HG03196 (cell line): ENCODE measurements around the gene TRIO.

ENCODE experiments used
- ATAC-seq: cut with Tn5 transposase; IDR thresholded peaks from one replicate; pipeline ENCODE4 v1.9.1; 2021; ENCODE audit not compliant: unreplicated experiment

Gene TRIO

DNA sequence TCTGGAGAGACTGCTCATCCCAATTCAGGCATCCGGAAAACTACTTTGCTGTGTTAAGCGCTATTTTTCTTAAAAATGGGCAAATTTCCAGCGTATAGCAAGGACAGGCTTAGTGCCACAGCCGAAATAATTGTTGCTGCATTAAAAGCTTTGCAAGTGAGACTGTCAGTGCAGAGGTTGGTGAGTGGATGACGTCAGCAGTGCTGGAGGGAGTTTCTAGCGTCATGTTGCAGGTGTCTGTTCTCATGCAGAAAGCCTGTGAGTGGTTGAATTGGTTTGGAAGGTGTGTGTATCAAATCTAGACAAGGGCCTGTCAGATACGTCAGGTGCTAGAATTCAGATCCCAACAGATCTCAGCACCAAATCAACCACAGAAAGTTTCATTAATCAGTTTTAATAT, 204.4 kb downstream of the TRIO start:
- ATAC-seq = no peak

- no peak for ATAC-seq
Observed at GRCh38 chr5:14348142-14348541, 205.0 kb downstream of the TRIO start.

DNA sequence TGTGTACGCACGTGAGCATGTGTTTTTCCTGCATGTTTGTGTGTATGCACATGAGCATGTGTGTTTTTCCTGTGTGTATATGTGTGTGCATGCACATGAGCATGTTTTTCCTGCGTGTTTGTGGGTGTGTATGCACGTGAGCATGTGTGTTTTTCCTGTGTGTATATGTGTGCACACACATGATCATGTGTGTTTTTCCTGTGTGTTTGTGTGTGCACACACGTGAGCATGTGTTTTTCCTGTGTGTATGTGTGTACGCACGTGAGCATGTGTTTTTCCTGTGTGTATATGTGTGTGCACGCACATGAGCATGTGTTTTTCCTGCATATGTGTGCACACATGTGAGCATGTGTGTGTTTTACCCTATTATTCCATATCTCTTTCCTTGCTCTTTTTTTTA, 205.9 kb downstream of the TRIO start:
- no peak for ATAC-seq

- ATAC-seq = no peak
Observed at GRCh38 chr5:14351086-14351661, 208.0 kb downstream of the TRIO start.

DNA sequence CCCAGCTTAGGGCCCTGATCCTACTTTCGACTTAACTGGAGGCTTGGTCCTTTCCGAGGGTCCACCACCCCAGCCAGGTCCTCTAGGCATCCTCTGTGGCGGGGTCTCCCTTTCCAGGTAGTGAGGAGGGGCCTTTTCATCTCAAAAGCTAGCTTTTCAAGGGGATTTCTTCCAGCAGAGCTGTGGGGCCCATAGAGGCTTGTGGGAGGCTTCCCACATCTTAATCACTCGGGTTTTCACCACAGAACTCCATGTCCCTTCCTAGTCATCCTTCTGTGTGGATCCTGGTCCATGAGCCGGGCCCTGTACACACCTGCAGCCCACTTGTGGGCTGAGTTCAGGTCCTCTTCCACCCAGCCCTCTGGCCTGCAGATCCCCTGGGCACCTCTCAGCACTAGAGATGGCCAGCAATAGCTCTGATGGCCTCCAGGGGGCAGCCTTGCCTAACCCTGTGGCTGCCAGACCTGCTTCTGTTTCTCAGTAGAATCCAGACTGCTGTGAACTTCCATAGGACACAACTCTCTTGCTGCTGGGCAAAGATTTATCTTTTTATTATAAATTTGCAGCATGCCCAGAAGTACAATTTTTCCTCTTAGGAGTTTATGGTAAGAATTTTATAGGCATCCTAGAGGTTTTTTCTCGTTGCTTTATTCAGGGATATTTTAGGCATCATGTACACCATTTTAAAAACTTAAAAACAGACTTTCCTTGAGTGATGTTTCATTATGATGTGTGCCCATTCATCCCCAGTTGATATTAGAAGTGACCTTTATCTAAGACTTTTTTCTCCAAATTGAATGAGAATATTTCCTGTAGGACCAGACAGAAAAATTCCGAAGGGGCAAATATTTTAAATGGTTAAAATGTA, 208.9 kb downstream of the TRIO start:
- peak; percentile 89 for ATAC-seq

DNA sequence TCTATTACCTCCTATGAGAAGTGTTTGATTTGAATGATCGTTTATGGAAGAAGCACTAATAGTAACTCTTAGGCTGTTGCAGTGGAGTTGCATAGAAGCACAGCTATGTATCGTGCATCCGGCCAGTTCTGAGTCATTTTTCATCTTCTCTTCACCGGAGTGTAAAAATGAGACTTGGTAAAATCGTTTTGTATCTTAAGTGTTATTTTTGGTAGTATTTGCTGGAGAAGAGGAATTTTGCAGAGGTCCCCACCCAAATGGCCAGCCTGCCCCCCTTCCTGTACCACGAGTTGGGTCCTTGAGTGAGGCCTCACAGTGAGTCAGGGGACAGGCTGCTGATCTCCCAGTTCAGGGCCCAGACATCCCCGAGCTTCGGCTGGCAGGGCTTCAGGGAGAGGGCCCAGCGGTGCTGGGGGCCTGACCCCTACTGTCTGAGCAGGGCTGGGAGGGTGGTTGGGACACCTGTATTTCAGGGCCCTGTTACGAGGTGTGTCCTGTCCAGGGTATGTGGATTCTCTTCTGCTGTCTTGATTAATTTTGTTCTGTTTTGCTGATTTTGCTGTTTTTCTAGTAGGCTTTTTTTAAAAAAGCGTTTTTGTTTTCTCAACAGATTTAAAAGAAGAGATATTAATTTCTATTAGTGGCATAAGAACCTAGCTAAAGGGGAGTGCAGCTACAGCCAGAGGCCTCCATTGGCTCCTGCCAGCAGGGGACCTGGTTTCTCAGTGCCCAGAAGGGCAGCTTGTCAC, 210.8 kb downstream of the TRIO start:
- no peak for ATAC-seq

GRCh38 chr5:14355391-14355790, 212.2 kb downstream of the TRIO start:
- no peak for ATAC-seq

- no peak for ATAC-seq
Observed at GRCh38 chr5:14356305-14356704, 213.2 kb downstream of the TRIO start.

GRCh38 chr5:14357441-14357840, 214.3 kb downstream of the TRIO start:
- no peak for ATAC-seq

DNA sequence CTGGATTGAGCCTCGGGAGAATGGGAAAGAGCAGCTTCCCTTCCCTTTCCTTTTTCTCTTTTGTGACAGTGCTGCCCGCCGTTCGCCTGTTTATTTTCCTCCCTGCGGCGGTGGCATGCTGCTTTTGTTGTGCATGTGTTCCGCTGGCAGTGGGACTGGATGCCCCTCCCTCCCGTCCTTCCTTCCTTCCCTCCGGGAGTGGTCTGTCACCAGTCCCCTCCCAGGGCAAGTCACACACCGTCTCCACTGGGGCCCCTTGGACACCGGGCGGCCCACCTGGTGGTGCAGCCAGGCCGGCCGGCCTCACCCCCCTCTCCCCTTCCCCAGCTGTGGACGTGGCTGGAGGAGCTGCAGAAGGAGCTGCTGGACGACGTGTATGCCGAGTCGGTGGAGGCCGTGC, 214.7 kb downstream of the TRIO start:
- ATAC-seq = no peak

DNA sequence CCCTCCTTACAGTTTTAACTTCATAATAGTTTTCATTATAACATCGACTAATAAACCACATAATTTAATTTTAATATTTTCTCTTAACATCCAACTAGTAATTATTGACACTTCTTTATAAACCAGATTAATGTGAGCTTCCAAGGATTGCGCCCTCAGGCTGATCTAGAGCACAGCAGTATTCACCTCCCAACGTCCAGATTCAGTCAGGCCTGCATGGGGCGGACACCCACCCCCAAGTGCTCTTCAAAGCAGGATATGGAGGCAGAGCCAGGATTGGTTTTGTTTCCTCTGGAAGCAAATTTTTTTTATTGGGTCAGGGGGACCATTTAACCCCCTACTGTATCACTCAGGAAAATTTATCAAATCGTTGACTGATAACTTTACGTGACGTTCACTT, 215.4 kb downstream of the TRIO start:
- no peak for ATAC-seq

DNA sequence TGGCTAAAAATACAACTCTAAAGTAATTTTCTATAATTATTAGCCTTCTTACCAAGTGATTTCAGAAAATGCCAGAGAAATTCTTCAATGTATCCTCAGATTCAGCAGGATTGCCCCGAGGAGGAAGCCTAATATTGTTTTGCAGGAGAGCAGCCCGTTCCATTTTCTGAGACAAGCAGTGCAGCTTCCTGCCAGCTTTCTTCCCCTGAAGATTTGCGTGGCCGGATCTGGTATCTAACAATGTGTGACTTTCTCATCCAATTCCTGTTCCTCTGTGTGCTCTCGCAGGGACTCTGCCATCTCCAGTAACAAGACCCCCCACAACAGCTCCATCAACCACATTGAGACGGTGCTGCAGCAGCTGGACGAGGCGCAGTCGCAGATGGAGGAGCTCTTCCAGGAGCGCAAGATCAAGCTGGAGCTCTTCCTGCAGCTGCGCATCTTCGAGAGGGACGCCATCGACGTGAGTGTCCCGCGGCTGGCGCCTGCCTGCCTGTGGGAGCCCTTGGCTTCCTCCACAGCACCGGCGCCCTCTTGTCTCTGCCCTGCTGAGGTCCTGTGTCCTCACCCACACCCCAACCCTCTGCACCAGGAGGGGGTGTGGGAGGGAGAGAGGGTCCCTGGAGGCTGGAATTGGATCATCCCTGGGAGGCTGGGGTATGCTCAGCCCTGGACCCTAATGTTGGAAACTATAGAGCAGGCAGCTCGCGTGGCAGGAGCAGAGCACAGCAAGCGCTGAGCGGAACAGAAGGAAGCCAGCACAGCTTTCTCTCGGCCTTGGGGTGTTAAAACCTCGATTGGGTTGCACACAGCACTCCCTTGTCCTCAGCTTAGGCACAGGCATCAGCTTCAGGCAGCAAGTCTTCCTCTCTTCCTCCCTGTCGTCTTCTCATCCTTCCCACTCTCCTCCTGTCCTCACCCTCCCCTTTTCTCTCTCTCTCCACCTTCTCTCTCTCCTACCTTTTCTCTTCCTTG, 216.2 kb downstream of the TRIO start:
- ATAC-seq = no peak

GRCh38 chr5:14362491-14362890, 219.3 kb downstream of the TRIO start:
- no peak for ATAC-seq

DNA sequence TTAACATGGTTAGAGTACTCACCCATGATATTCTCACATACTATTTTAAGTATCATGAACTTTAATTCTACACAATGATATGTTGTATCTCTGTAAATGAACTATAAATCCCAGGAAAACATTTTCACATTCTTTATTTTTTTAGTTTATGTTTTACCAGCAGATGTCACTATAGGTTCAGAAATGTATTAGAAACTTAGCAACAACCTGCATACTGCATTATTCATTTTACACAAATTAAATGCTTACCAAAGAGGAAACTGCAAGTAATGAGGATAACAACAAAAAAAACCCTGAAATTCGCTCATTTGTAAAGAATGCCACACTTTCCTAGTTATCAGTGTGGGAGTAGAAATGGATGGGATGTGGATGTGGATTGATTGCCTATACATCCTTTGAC, 221.0 kb downstream of the TRIO start:
- ATAC-seq = no peak

DNA sequence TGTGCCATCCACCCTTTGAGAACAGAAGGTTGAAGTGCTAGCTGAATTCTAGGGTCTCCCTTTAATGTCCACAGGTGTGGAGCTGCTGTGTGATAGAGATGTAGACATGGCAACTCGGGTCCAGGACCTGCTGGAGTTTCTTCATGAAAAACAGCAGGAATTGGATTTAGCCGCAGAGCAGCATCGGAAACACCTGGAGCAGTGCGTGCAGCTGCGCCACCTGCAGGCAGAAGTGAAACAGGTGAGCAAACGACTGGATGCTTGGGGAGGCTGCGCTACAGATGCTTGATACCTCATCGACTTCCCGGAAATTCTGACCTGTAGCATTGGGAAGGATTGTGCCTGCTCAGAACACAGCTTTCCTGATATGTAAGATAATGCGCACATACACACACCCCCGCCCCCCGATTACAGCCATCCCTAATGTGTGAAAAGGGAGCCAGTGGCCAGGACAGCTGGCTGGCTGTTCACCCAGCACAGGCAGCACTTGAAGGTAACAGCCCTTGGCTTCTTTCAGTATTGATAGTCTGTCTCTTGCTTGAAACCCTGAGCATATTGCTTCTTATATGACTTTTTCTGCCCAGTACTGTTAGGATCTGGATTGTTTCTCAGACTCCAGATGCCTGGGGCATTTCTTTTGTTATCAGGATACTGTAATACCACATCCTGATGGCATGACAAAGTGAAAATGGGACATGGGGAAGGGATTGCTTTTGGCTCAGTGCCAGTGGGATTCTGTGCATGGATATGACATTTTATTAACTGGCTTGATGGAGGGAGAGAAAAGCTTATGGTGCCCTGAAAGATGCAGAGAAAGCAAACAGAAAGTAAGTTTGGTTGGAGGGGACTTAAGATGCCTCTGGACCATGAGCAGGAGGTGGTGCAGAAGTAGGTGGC, 221.7 kb downstream of the TRIO start:
- ATAC-seq = no peak

DNA sequence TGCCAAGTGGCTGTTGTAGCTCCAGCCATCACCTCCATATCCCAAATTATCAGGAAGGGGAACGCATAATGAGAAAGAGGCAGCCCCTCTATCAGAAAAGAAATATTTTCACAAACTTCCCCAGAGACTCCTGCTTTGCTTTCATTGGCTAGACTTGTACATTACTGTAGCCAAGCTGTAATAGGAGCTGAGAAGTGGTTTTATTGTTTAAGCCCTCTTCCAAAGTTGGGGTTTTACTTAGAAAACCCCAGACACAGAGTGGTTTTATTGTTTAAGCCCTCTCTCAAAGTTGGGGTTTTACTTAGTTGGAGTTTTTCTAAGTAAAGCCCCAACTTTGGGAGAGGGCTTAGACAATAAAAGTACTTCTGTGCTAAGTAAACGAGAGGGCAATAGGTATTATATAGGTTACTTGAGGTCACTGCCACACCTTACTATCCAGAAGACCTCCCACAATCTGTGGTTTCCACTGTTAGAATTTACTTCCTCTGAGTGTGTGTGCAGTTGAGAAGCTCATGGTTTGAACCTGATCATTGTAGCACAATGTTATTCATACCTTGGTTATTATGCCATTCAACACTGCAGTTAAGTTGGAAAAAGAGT, 222.8 kb downstream of the TRIO start:
- no peak for ATAC-seq

GRCh38 chr5:14366763-14367162, 223.6 kb downstream of the TRIO start:
- no peak for ATAC-seq

GRCh38 chr5:14367364-14367763, 224.2 kb downstream of the TRIO start:
- ATAC-seq = no peak

- no peak for ATAC-seq
Observed at GRCh38 chr5:14369780-14370179, 226.6 kb downstream of the TRIO start.
